GM10847 (cell line): ENCODE measurements around the gene ZNF367.
A peak's percentile ranks its signal among the peaks of the same experiment; 100 is the strongest.

Experiments
- POLR2A ChIP-seq: IDR thresholded peaks from 2 replicates; pipeline ENCODE4 v1.6.1; 2011; ENCODE audit not compliant: insufficient read length; ENCODE audit errors: extremely low read depth

The ZNF367 gene

DNA sequence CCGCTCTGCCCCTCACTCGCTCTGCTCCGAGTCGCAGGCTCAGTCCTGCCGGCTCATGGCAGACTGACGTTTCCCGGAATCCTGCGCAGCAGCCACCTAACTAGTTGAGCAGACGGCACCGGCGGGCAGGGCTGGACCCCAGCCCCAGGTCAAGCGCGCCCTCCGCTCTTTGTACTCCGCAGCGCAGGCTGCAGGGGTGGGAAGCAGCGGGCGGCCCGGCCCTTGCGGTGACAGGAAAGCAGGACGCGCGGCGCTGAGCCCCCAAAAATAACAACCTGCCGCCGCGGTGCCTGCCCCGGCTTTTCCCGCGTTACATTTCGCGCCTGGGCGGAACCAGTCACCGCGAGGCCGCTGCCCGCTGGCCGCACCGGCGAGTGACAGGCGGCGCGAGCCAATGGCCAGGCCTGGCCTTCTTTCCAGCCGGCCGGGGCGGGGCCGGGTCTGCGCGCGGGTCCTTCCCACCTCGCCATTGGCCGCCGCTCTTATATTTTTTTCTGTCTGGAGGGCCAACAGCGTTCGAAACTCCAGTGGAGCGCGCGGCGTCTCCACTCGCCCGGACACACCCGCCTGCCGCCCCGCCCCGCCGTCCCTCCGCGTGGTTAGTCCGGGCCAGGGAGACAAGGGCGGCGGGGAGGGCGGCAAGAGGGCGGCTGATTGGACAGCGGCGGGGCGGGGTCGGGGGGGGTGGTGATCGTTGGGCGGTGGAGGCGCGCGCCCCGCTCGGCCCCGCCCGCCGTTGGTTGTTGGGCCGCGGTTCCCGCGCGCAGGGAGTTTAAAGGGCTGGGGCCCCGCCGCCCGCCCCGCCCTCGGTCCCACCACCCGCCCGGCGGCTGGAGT is at the start of gene ZNF367:
Gene ZNF367, minus strand, starts transcription at position 288 of the 837 bp plus-strand sequence. CDS start 338 bp downstream, outside the sequence.
- TF ChIP-seq POLR2A: peak; percentile 38

DNA sequence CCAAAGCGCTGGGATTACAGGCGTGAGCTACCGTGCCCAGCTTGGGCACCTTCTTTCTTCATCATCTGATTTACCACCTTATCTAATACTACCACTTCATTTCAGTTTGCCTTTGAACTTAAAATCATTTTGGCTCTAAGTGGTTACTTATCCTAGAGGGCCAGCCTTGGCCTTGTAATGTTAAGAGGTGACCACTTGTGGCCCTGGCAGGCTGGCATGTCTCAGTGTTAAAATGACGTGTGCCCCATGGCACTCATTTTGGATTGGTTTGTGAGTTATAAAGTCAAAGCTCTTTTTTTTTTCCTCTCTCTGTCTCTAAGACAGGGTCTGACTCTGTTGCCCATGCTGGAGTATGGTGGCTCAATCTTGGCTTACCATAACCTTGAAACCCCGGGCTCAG is 49.6 kb upstream of the ZNF367 start:
- no peak for TF ChIP-seq POLR2A

DNA sequence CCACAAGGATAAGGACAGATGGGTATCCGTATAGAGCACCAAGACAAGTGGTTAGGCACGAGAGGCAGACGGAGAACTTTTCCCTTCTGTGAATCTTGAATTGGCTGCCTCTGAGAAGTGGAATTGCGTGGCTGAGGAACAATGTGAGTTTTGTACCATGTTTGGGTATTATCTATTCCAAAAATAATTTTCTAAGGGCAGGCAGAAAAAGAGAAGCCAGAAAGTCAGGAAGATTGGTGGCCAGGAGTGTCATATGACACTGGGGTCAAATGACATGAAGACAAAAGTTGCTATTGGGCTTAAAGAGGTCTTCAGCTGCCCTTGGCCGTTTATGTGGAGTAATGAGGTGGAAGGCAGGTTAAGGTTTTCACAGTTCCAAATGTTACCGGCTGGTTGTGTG is 46.3 kb upstream of the ZNF367 start:
- TF ChIP-seq POLR2A: no peak

DNA sequence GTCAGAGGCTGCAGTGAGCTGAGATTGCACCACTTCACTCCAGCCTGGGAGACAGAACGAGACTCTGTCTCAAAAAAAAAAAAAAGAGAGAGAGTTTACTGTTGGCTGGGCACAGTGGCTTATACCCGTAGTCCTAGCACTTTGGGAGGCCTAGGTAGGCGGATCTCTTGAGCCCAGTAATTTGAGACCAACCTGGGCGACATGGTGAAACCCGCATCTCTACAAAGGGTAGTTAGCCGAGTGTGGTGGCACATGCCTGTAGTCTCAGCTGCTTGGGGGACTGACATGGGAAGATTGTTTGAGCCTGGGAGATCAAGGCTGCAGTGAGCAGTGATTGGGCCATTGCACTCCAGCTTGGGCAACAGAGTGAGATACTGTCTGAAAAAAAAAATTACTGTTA is 44.4 kb upstream of the ZNF367 start:
- no peak for TF ChIP-seq POLR2A

DNA sequence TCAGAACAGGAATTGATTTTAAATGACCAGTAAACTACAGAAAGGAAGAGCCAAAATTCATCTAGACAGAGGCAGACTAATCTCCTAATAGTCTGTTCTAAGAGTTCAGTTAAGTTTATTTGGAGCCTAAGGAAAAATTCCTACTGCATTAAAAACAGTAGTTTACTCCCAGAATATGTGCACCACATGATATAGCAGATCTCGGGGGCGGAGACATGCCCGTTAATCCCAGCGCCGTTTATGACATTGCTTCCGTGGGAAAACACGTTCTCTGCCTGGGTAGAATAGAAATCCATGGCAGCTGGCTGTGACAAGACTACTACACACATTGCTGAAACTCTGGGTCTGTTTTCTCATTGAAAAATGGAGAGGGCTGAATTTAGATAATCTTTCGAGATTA is 43.2 kb upstream of the ZNF367 start:
- TF ChIP-seq POLR2A: no peak

DNA sequence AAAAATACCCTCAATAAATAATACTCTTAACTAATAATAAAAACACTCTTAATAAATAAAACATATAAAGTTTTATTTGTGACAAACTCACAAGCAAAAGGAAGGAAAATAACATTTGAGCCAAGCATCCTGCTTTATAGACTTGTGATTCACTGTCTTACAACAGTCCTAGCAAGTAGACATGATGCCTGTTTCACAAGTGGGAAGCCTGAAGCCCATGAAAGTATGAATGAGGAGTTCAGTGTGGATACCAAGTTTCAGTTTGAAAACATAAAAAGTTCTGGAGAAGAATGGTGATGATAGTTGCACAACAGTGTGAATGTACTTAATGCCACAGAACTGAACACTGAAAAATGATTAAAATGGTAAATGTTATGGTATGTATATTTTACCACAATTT is 42.7 kb upstream of the ZNF367 start:
- no peak for TF ChIP-seq POLR2A

DNA sequence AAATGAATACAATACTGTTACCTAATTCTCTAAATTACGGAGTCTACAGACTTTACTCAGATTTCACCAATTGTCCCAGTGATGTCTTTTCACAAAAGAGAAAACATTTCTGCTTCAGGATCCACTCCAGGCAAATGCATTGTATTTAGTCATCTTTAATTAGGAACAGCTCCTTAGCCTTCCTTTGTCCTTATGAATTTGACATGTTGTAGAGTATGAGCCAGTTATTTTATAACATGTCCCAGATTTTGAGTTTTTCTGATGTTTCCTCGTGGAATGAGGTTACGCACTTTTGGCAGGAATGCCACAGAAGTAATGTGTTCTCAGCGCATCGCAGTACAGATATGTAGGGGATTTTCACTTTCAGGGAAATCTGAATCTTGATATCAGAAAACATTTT is 42.3 kb upstream of the ZNF367 start:
- TF ChIP-seq POLR2A: no peak

DNA sequence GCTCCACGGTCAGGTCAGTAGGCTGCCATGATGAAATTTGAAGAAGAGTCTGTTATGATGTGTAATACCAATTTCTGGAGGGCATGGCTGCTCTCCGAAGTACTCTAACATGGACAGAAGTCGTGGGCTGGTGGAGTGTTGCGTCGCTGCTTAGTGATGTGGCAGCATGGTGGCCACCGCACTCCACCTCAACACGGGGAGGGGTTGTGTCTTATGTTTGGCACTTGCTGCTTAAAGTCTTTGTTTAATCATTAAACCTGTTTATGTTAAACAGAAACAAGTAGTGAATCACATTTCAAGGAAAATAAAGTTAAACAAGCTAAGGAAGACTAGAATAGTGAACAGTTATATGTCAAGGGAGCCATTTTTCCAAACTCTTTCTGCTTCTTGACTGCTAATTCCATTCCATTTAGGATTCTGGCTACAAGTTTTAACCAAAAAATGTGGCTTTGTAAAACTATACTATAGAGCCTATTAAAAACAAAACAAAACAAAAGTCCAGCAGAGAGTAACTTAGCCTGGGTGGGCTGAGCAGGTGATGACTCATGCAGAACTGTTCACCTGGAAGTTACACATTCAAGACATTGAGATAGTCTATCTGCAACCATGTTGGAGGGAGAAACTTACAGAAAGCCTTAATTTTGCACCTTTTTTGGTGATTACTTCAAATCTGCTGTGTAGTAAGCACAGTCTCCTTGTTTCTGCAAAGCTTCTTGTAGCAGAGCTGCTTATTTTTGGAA is 41.3 kb upstream of the ZNF367 start:
- no peak for TF ChIP-seq POLR2A

DNA sequence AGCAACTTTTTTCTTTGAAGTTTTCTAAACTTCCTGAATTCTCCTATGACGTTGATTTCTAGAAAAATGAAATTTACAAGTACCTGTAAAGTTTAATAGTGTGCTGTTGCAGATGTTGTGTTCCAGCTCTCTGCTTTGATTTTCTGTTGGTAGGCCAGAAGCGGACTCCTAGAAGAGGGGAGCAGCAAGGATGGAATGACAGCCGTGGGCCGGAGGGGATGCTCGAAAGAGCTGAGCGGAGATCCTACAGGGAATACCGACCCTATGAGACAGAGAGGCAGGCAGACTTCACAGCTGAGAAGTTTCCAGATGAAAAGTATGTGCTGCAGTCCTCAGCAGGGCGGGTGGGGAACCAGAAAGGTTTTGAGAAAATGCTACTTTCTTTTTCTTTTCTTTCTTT is 40.1 kb upstream of the ZNF367 start:
- no peak for TF ChIP-seq POLR2A

DNA sequence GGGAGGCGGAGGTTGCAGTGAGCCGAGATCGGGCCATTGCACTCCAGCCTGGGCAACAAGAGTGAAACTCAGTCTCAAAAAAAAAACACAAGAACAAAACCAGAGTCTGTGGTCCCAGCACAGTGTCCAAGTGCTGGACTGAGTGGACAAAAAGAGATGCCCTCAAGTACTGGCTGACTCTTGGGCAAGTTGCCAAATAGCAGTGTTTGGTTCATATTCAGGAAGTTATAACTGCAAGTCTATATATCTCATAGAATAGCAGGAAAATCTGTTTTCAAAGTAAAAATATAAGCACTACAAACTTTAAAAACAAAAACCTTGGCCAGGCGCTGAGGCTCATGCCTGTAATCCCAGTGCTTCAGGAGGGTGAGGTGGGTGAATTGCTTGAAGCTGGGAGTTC is 39.1 kb upstream of the ZNF367 start:
- TF ChIP-seq POLR2A: no peak

DNA sequence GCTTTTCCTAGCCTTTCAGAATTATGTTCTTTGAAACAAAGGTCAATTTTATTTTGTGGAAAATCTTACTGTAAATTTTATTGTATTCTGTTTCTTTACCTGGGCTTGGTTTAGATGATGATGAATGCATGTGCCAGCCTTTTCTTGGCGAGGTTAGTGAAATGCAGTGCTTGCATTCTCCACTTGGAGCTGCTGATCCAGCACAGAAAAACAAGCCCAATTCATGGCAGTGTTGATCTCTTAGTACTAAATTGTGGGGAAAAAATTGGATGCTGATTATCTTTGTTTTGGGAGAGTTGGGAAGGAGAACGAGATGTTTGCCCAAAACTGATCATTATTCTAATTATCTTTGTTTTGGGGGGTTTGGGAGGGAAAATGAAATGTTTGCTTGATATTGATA is 35.5 kb upstream of the ZNF367 start:
- TF ChIP-seq POLR2A: no peak

DNA sequence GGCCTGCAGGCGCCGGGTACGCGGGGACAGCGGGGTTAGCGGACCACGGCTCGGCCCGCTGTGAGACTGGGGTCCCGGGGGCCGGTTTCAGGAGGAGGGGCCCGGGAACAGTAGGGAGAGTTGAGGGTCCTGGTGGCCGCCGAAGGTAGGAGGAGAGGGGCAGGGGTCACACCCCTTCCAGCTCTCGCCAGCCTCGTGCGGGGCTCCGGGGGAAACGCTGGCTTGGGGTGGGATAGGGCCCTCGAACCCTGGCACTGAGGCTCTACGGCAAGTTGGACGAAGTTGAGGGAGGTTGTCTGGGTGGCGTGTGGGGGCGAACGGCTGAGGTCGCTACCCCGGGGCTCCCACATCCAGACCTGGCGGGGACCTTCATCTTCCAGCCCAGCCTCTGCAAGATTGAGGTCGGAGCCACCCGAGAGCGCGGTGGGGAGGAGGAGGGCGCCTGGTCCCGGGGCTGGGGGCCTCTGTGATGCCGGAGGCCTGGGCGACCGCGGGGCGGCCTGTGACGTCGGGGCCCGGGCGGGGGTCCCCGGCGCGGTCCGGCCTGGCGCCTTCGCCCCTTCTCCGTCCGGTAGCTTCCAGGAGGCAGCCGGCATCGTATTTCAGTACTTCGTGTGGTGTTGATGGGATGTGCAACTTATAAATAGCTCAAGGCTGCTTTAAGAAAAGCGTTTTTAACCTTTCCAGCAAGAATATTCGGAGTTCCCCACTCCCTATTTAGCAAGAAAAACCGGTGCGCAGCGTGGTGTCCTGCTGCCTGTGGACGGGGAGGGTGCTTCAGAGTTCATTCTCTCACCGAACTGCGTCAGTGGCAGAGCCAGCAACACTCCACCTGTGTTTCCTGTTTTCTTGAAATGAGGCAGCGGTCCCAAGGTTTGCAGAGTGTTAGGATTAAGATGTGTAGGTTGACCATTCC is 32.7 kb upstream of the ZNF367 start:
- TF ChIP-seq POLR2A: no peak

DNA sequence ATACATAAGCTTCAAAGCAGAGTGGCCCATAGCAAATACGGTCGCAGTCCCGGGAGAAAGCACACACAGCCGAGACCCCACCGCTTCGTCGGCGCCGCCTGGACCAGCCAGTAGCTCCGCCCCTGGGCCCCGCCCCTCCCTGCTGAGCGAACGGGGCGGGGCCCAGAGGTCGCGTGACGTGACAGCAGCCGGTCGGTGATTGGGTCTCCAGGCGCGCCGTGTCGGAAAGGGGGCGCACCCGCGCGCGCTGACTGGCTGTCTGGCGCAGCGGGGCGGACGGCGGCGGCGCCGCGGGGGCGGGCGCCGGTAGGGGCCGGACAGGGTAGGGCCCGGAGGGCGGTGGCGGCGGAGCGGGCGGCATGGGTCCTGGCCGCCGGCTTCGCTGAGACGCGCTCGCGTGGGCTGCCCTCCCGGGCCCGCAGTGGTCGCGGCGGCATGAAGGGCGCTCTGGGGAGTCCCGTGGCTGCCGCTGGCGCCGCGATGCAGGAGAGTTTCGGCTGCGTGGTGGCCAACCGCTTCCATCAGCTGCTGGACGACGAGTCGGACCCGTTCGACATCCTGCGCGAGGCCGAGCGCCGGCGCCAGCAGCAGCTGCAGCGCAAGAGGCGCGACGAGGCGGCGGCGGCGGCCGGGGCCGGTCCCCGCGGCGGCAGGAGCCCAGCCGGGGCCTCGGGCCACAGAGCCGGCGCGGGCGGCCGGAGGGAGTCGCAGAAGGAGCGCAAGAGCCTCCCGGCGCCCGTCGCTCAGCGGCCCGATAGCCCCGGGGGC is 31.9 kb upstream of the ZNF367 start, which contains the start of gene HABP4:
Gene HABP4, plus strand, starts transcription at position 325 of the 768 bp plus-strand sequence. Its CDS starts 111 bp downstream, at position 436.
- peak; percentile 41 for TF ChIP-seq POLR2A

DNA sequence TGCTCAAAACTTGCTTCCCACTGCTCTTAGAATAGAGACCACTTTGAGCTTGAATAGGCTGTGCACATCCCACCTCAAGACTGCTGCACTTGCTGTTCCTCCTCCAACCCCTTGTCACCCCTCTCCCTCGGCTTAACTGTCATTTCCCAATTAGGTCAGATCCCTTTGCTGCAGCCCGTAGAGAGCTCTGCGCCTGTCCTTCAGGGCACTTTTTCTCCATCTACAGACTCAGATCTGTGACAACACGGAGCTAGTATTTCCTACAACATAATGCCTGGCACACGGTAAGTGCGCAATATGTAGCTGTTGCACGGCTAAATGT is 31.3 kb upstream of the ZNF367 start:
- no peak for TF ChIP-seq POLR2A
